GM12874 (cell line): ENCODE results near the gene BCL6.

Source experiments
- TF ChIP-seq, protein P1 (sequence below): IDR thresholded peaks from 2 replicates; pipeline ENCODE4 v1.5.1; 2011; ENCODE audit warnings: low read depth, mild to moderate bottlenecking, control low read depth, low read length, moderate library complexity; ENCODE audit not compliant: insufficient read depth

BCL6 gene

DNA sequence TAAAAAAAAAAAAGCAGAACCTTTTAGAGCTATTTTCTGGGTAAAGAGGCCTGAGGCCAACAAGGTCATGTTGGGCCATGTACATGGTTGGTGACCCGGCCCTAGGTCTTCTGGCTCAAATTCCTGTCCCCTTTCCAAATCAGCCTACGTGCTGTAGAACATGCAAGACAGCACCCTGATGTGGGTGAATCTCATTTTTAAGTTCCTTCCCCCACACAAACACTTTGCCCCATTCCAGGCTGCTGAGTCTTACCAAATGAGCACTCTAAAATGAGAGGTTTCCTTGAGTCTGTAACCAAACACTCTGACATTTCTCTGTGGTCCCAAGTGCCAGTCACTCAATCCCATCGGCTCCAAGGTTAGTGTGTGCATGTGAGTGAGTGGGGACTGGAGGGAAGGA, 9.4 kb downstream of the BCL6 start:
- TF ChIP-seq, protein P1, sequence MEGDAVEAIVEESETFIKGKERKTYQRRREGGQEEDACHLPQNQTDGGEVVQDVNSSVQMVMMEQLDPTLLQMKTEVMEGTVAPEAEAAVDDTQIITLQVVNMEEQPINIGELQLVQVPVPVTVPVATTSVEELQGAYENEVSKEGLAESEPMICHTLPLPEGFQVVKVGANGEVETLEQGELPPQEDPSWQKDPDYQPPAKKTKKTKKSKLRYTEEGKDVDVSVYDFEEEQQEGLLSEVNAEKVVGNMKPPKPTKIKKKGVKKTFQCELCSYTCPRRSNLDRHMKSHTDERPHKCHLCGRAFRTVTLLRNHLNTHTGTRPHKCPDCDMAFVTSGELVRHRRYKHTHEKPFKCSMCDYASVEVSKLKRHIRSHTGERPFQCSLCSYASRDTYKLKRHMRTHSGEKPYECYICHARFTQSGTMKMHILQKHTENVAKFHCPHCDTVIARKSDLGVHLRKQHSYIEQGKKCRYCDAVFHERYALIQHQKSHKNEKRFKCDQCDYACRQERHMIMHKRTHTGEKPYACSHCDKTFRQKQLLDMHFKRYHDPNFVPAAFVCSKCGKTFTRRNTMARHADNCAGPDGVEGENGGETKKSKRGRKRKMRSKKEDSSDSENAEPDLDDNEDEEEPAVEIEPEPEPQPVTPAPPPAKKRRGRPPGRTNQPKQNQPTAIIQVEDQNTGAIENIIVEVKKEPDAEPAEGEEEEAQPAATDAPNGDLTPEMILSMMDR = no peak

DNA sequence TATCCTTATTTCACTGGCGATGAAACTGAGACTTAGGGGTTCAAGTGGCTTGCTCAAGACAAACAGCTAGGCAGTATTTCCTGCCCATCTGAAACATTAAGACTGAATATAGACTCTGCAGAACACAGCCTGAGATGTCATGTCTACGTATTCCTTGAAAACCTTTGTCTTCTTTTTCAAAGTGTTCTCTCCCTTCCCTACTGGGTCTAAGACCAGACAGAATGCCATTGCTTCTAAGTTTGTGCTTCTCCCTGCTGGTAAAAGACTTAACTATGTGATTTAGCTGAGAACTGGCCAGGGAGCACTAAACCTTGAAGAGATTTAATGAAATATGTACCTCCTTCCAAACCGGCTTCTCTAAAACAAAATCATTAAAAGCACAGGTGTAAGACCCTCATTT, 9.9 kb downstream of the BCL6 start:
- TF ChIP-seq, protein P1 = no peak

DNA sequence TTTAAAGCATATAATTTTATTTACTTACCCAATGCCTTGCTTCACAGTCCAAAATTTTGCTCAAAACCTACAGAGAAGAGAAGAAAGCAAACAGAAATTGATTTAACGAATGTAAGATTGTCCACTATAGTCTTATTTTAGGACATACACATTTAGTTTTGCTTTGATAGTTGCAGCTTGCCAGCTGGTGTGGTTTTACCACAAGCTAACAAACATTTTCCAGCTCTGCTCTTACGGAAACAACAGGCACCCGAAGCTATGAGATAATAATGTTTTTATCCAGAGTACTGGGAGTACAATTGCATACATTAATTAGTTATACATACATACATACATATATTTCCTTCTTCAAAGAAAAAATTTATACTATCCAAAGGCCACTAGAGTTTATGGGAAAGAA, 10.4 kb downstream of the BCL6 start:
- TF ChIP-seq, protein P1 = no peak

DNA sequence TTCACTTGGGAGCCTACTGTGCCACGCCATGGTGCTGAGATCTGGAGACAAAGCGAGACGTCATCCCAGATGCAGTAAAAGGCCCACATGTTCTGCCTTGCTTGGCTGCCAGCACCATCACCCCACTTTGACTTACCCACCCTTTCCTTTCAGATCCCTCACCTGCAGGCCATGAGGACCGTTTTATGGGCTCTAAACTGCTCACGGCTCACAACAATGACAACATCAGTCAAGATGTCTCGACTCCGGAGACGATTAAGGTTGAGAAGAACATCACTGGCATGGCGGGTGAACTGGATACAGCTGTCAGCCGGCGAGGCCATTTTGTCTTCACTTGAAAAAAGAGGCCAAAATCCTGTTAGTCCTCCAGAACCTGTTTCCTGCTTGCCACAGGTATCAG, 11.9 kb downstream of the BCL6 start:
- TF ChIP-seq, protein P1 = no peak

DNA sequence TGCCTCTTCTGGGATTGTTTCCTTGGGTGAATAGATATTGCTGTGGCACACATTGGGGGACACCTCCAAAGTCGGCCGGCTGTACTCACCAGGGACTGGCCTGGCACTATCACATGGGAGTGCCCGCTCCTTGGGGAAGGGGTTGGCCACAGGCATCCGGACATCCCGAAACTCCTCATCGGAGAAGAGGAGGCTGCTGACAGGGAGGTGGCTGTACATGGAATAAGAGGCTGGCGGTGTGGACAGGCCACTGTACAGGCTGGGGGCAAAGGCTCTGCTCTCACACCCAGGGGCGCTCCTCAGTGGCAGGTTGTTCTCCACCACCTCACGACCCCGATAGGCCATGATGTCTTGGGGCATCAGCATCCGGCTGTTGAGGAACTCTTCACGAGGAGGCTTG, 15.7 kb downstream of the BCL6 start:
- TF ChIP-seq, protein P1 = no peak

DNA sequence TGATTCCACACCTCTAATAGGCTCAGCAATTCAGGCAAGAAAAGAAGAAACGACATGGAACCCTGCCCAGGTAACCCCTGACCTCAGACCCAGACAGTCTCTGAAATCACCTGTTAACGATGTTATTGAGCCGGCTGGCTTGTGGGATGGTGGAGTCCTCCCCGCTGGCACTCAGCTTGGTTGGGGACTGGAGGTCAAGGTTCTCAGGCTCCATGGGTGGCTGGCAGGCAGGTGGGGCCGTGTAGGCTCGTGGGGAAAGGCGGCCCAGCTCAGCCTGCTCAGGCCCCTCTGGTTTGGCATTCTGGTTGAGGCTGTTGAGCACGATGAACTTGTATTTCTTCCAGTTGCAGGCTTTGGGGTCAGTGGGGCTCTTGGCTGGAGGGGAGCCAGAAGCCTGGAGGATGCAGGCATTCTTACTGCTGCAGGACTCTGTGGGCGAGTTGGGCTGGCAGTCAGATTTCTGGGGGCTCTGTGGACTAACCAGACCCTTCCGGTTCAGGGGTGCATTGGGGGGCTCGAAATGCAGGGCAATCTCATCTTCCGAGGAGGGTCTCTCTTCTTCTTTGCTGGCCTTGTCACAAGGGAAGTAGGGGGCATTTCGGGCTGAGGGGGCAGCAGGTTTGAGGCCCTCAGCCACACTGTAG, 16.2 kb downstream of the BCL6 start:
- TF ChIP-seq, protein P1 = no peak

DNA sequence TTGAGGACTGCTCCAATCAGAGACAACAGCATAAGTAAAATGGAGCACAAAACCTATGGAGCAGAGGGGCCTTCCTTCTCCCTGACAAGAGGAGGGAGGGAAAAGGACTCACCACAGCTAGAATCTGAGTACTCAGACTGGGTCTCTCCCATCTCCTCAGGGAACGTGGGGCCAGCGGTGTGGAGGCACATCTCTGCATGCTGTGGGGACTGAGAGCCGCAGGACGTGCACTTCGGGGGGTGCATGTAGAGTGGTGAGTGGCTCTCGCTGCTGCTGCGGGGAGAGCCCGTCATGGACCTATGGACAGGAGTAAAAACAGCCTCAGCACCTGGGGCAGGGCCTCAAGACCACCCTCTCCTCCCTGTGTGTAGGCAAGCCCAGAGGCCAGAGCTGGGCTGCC, 17.0 kb downstream of the BCL6 start:
- TF ChIP-seq, protein P1 = no peak

DNA sequence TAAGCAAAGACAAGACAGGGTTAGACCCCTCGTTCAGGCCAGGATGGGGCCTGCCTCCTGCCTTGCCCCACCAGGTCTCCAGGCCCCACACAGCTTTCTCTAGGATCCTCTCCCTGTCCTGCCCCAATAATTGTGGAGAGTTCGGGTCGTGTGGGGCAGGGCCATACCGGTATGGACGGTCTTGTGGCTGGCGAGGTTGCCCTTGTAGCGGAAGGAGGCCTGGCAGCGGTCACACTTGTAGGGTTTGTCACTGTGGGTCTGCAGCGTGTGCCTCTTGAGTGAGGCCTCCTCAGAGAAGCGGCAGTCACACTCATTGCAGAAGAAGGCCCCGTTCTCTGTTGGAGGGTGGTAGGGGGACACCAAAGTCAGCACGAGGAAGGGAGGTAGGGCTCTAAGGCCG, 18.7 kb downstream of the BCL6 start:
- TF ChIP-seq, protein P1 = no peak
